ENCODE data around the gene ELAVL4.

ELAVL4 gene

DNA sequence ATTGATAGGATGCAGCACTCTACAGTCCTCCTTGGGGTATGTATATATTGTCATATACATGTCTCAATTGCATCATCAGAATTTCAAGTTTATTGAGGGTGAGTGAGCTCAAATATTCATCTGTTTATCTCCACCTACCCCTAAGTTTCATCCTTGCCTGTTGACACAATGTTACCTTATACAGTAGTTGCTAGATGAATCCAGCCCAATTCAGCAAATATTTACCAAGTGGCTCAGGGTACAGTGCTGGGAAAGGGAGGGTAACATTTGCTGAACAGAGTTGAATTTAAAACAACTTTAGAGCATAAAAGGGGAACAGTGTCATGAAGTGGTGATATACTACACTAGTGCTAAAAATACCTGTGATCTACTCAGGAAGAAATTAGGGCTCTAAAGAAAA is 14.4 kb downstream of the ELAVL4 start:
- no peak overlapping the region for H3K4me3 ChIP-seq (ENCODE audit: low read depth, low read length)
- no peaks in the 10 kb centered on the region for H3K4me1 ChIP-seq (ENCODE audit: control insufficient read depth, insufficient read depth, low read length, unreplicated experiment)
- H3K36me3 ChIP-seq (ENCODE audit: insufficient read depth, low read length): no peaks in the 10 kb centered on the region
- H3K27me3 ChIP-seq (ENCODE audit: insufficient read depth, low read length): no peaks in the 10 kb centered on the region
- no peak overlapping the region for H3K27ac ChIP-seq (ENCODE audit: low read depth, low read length)
- no peak overlapping the region for H2AFZ ChIP-seq (ENCODE audit: low read length, unreplicated experiment)
- no peaks in the 10 kb centered on the region for H3K79me2 ChIP-seq (ENCODE audit: control insufficient read depth, insufficient read depth, low read length, unreplicated experiment)

DNA sequence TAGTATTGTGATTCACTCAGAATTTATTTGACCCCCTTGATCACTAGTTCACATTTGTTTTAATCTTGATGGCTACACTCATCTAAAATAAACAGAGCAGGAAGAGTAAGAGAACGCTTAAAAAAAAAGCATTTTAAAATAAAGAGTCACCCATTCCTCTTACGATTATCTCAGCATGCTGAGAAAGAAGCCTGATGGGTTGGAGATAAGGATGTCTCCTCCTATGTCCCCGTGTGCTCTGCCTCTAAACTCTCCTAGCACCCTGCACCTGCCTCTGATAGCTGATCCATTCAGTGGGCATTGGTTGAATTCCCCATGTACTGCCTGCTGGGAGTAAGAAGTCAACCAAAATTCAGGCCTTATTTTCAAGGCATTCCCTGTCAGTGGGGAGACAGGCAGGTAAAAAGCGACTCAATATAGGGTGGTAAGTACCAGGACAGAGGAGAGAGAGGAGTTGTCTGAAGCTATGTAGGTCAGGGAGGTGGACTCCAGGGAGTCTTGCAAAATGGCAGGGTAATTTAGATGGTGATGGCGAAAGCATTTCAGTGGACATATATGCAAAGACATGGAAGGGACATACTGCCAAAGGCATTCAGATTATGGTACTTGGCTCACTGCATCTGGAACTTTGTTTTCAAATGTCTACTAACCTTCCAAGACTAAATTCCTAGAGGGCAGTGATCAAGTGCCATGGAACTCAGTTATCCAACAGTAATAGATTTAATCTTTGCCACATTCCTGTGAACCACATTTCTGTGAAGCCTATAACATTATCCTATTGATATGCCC is 18.4 kb downstream of the ELAVL4 start:
- Histone ChIP-seq H3K79me2 (ENCODE audit: control insufficient read depth, insufficient read depth, low read length, unreplicated experiment) (no peaks in the 10 kb centered on the region), H3K36me3 (ENCODE audit: insufficient read depth, low read length) (no peaks in the 10 kb centered on the region), H2AFZ (ENCODE audit: low read length, unreplicated experiment) (no peak overlapping the region), H3K27me3 (ENCODE audit: insufficient read depth, low read length) (no peaks in the 10 kb centered on the region), H3K27ac (ENCODE audit: low read depth, low read length) (no peak overlapping the region), H3K4me3 (ENCODE audit: low read depth, low read length) (no peak overlapping the region), H3K4me1 (ENCODE audit: control insufficient read depth, insufficient read depth, low read length, unreplicated experiment) (no peaks in the 10 kb centered on the region)

DNA sequence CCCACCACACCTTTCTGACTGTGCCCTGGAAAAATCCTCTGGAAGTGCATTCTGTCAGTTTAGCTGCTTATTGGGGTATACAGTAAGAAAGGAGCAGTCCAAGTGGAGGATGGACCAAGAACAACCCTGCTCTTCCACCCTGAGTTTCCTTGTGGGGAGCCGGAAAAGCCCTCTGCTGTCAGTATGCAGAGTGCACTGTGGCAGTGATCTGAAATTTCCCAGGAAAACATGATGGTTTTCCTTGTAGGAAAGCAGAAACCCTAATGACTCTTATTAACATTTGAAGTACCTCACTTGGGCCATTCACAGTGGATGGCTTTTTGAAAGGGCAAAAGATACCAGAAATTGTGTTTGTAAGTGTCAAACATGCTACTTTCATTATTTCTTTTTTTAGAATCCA is 20.5 kb downstream of the ELAVL4 start:
- Histone ChIP-seq H3K27ac (ENCODE audit: low read depth, low read length) (no peak overlapping the region), H3K79me2 (ENCODE audit: control insufficient read depth, insufficient read depth, low read length, unreplicated experiment) (no peaks in the 10 kb centered on the region), H3K4me1 (ENCODE audit: control insufficient read depth, insufficient read depth, low read length, unreplicated experiment) (no peaks in the 10 kb centered on the region), H2AFZ (ENCODE audit: low read length, unreplicated experiment) (no peak overlapping the region), H3K36me3 (ENCODE audit: insufficient read depth, low read length) (no peaks in the 10 kb centered on the region), H3K4me3 (ENCODE audit: low read depth, low read length) (no peak overlapping the region), H3K27me3 (ENCODE audit: insufficient read depth, low read length) (no peaks in the 10 kb centered on the region)

DNA sequence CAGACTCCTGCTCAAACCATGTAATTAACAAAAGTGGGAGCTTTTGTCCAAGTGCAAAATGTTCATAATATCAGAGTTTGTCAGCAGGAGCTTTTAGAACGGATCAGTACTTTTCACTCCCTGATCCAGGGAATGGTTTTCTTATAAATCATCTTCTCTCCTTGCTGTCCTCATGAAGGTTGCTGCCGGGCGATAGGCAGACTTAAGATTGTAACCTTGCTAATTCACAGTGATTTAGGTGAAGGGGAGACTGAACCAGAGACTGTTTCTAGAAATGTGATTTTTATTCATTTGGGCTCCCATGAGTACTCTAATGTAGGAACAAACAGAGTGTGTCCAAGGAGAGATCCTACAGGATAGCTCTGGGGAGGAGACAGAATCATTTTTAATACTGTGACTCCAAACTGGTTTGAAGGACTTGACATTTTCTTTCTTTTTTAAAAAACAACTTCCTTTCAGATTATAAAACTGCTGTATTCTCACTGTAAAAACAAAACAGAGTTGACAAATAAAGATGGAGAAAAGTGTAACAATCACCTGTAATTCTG is 23.7 kb downstream of the ELAVL4 start:
- Histone ChIP-seq H3K36me3 (ENCODE audit: insufficient read depth, low read length) (no peaks in the 10 kb centered on the region), H3K79me2 (ENCODE audit: control insufficient read depth, insufficient read depth, low read length, unreplicated experiment) (no peaks in the 10 kb centered on the region), H3K27ac (ENCODE audit: low read depth, low read length) (no peak overlapping the region), H3K27me3 (ENCODE audit: insufficient read depth, low read length) (no peaks in the 10 kb centered on the region), H3K4me1 (ENCODE audit: control insufficient read depth, insufficient read depth, low read length, unreplicated experiment) (no peaks in the 10 kb centered on the region), H3K4me3 (ENCODE audit: low read depth, low read length) (no peak overlapping the region), H2AFZ (ENCODE audit: low read length, unreplicated experiment) (no peak overlapping the region)

DNA sequence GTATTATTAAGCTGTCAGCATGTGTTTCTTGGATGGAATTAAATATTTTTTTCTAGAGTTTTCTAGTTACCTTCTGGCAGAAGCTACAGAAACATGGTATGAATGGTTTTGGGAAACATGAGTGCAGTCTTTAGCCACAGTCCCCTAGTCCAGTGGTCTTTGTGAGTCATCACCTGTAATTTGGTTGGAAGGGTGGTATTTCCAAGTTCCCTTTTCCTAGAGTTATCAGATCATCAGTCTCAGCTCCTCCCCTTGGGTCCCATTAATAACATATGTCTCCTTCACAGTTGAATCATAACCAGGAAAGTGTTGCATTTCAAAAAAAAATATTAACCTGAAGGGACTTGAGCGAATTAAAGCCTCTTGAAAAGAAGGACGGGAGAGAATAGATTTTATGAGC is 27.0 kb downstream of the ELAVL4 start:
- no peaks in the 10 kb centered on the region for H3K4me1 ChIP-seq (ENCODE audit: control insufficient read depth, insufficient read depth, low read length, unreplicated experiment)
- no peak overlapping the region for H3K27ac ChIP-seq (ENCODE audit: low read depth, low read length)
- H3K4me3 ChIP-seq (ENCODE audit: low read depth, low read length): no peak overlapping the region
- H2AFZ ChIP-seq (ENCODE audit: low read length, unreplicated experiment): no peak overlapping the region
- no peaks in the 10 kb centered on the region for H3K79me2 ChIP-seq (ENCODE audit: control insufficient read depth, insufficient read depth, low read length, unreplicated experiment)
- H3K27me3 ChIP-seq (ENCODE audit: insufficient read depth, low read length): no peaks in the 10 kb centered on the region
- H3K36me3 ChIP-seq (ENCODE audit: insufficient read depth, low read length): no peaks in the 10 kb centered on the region

DNA sequence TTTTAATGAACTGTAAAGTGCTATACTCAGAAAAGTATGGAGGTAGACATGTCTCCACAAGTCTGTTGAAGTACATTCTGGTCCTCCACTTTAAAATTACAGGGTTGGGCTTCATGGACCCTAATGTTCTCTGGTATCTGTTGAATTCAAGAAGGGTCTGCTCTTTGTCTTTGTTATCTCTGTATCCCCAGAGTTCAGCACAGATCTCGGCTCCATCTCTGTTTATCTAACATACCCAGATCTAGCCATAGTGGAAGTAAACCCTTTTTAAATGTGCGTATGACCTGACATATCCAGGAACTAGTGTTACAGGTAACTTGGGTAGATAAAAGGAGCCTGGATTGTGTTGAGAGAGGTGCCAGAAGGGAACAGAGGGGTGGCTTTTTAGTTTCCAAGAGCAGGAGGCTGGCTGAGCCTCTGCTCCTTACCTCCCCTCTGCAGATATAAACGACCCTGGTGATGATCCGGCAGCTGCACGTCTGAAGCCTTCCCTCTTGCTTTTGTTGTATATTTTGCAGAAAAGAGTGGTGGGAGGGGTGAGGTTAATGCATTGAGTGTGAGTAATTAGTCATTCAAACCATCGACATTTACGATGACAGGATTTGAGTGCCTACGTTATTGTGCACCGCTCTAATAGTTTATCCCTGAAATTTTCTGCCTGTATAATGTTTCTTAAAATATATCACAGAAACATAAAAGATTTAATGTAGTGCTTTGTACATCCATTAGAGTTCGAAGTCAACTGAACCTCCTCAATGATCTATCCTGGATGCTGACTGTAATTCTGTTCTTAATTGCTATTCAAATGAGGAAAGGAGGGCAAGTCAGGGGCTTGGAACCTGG is 30.8 kb downstream of the ELAVL4 start:
- H3K4me1 ChIP-seq (ENCODE audit: control insufficient read depth, insufficient read depth, low read length, unreplicated experiment): no peaks in the 10 kb centered on the region
- H3K79me2 ChIP-seq (ENCODE audit: control insufficient read depth, insufficient read depth, low read length, unreplicated experiment): no peaks in the 10 kb centered on the region
- H3K36me3 ChIP-seq (ENCODE audit: insufficient read depth, low read length): no peaks in the 10 kb centered on the region
- H3K4me3 ChIP-seq (ENCODE audit: low read depth, low read length): no peak overlapping the region
- H3K27ac ChIP-seq (ENCODE audit: low read depth, low read length): no peak overlapping the region
- no peaks in the 10 kb centered on the region for H3K27me3 ChIP-seq (ENCODE audit: insufficient read depth, low read length)
- no peak overlapping the region for H2AFZ ChIP-seq (ENCODE audit: low read length, unreplicated experiment)

DNA sequence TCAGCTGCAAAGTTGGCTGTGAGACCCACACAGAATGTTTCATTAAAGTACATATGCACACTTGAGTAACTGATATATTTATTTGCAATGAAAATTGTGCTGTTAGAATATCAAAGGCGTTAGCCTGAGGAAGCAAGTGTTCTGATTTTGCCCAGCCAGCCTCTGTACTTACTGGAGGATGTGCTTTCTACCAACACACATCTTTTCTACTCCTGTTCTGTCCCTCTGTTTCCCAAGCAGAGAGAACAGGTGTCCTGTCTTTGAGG is 31.4 kb downstream of the ELAVL4 start:
- Histone ChIP-seq H3K4me3 (ENCODE audit: low read depth, low read length) (no peak overlapping the region), H3K79me2 (ENCODE audit: control insufficient read depth, insufficient read depth, low read length, unreplicated experiment) (no peaks in the 10 kb centered on the region), H3K27ac (ENCODE audit: low read depth, low read length) (no peak overlapping the region), H3K27me3 (ENCODE audit: insufficient read depth, low read length) (no peaks in the 10 kb centered on the region), H3K4me1 (ENCODE audit: control insufficient read depth, insufficient read depth, low read length, unreplicated experiment) (no peaks in the 10 kb centered on the region), H2AFZ (ENCODE audit: low read length, unreplicated experiment) (no peak overlapping the region), H3K36me3 (ENCODE audit: insufficient read depth, low read length) (no peaks in the 10 kb centered on the region)

DNA sequence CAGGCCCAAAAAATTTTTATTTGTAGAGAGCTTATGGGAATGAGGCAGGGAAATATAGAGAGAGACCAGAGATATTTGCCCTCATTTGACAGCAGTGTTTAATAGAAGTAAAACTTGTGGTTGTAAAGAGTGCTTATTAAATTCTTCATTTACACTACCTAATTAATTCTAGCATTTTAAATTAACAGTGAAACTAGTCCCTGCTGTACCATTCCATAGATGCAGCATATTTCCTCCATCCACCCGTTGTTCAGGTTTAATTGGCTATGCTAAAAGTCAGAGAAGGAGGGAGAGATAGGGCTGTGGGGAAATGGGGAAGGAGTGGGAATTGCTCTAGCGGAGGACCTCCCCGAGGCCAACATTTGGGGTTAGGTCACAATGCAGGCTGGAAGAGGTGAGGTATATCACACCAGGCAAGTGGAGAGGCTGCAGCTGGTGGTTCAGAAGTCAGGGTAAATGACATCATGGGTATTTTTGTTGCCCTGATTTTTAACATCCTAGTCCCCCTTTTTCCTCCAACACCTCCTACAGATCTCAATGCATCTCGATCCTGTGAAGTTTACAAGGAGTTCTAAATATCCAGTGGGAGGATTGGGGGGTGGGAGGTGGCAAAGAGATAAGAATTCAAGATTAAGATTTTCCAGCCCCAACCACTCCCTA is 38.6 kb downstream of the ELAVL4 start:
- no peak overlapping the region for H3K27ac ChIP-seq (ENCODE audit: low read depth, low read length)
- no peak overlapping the region for H2AFZ ChIP-seq (ENCODE audit: low read length, unreplicated experiment)
- no peaks in the 10 kb centered on the region for H3K4me1 ChIP-seq (ENCODE audit: control insufficient read depth, insufficient read depth, low read length, unreplicated experiment)
- no peaks in the 10 kb centered on the region for H3K36me3 ChIP-seq (ENCODE audit: insufficient read depth, low read length)
- H3K79me2 ChIP-seq (ENCODE audit: control insufficient read depth, insufficient read depth, low read length, unreplicated experiment): no peaks in the 10 kb centered on the region
- H3K27me3 ChIP-seq (ENCODE audit: insufficient read depth, low read length): no peaks in the 10 kb centered on the region
- H3K4me3 ChIP-seq (ENCODE audit: low read depth, low read length): no peak overlapping the region

DNA sequence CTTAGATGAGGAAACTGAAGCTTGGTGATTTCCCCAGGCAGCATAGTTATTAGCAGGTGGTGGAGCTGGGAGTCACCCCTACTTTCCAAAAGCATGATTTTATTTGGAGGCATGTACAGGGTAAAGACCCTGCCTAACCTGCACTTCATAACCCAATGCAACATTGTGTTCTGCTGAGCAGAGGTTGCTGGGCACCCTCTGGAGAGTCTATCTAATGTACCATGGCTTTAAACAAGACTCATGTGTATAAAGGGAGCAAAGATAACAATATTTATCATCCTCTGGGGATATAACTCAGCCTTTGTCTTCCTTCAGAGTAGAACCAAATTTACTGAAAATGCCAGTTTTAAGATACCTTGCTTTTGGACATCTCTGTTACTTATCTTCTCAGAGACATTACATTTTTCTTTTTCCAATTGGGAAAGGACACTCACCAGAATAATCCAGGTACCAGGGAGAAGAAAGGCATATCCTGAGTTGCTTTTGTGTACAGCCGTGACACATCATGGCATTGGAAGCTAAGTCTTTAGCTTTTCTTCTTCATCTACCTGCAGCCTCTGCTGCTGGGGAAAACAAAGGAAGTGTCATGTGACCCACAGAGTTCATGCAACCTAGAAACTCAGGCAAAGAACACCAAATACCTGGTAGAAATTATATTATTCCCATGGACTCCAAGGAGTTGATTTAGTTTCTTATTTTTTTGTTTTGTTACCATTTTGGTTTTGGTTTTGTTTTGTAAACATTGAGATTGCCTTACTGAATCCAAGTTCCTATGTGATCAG is 39.6 kb downstream of the ELAVL4 start:
- Histone ChIP-seq H3K79me2 (ENCODE audit: control insufficient read depth, insufficient read depth, low read length, unreplicated experiment) (no peaks in the 10 kb centered on the region), H3K27ac (ENCODE audit: low read depth, low read length) (no peak overlapping the region), H2AFZ (ENCODE audit: low read length, unreplicated experiment) (no peak overlapping the region), H3K4me1 (ENCODE audit: control insufficient read depth, insufficient read depth, low read length, unreplicated experiment) (no peaks in the 10 kb centered on the region), H3K4me3 (ENCODE audit: low read depth, low read length) (no peak overlapping the region), H3K36me3 (ENCODE audit: insufficient read depth, low read length) (no peaks in the 10 kb centered on the region), H3K27me3 (ENCODE audit: insufficient read depth, low read length) (no peaks in the 10 kb centered on the region)

DNA sequence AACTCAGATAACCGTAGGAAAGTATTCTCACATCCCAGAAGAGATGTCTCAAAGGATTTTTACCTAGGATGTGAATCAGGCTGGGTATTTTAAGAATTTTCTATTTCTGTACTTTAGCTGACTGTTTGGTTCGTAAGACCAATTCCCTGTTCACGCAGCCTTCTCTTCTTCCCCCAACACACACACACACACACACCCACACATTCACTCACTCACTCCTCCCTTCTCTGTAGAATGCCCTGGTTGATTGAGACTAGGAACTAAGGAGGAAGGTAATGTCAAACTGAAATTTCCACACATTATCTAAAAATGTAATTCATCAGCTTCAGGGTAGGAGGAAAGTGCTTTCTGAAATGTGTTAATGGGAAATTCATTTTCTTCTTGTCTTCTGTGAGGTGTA is 43.5 kb downstream of the ELAVL4 start:
- H3K79me2 ChIP-seq (ENCODE audit: control insufficient read depth, insufficient read depth, low read length, unreplicated experiment): no peaks in the 10 kb centered on the region
- no peaks in the 10 kb centered on the region for H3K36me3 ChIP-seq (ENCODE audit: insufficient read depth, low read length)
- H3K27ac ChIP-seq (ENCODE audit: low read depth, low read length): no peak overlapping the region
- H3K4me3 ChIP-seq (ENCODE audit: low read depth, low read length): no peak overlapping the region
- no peaks in the 10 kb centered on the region; the same call in 1 of the 2 replicates for H3K27me3 ChIP-seq (ENCODE audit: insufficient read depth, low read length)
- no peaks in the 10 kb centered on the region for H3K4me1 ChIP-seq (ENCODE audit: control insufficient read depth, insufficient read depth, low read length, unreplicated experiment)
- no peak overlapping the region for H2AFZ ChIP-seq (ENCODE audit: low read length, unreplicated experiment)
